Nephron progenitor cell (in vitro differentiated cells): ENCODE results near the gene EARS2.

ENCODE experiments used
- DNase-seq: peaks from one replicate; pipeline ENCODE4 v3.0.0; 2021
- H3K27ac Mint-ChIP-seq: 2 replicates; pipeline ENCODE4 v1.8.0; 2021; ENCODE audit warnings: mild to moderate bottlenecking, moderate library complexity, mixed read lengths
- H3K27me3 Mint-ChIP-seq: 2 replicates; pipeline ENCODE4 v1.8.0; 2021; ENCODE audit warnings: mild to moderate bottlenecking, low read depth, mixed read lengths; ENCODE audit not compliant: poor library complexity
- H3K36me3 Mint-ChIP-seq: 2 replicates; pipeline ENCODE4 v1.8.0; 2021; ENCODE audit warnings: low read depth, mixed read lengths
- H3K4me1 Mint-ChIP-seq: 2 replicates; pipeline ENCODE4 v1.8.0; 2021; ENCODE audit warnings: mixed read lengths
- H3K4me3 Mint-ChIP-seq: 2 replicates; pipeline ENCODE4 v1.8.0; 2021; ENCODE audit warnings: mild to moderate bottlenecking, moderate library complexity, mixed read lengths
- H3K9me3 Mint-ChIP-seq: 2 replicates; pipeline ENCODE4 v1.8.0; 2021; ENCODE audit warnings: mild to moderate bottlenecking, moderate library complexity, mixed read lengths
- CTCF ChIP-seq: fragments of 200-600 bp; sonication (generic); IDR thresholded peaks from 2 replicates; pipeline ENCODE4 v1.5.0; 2021; ENCODE audit warnings: antibody characterized with exemption

Gene EARS2

GRCh38 chr16:23476289-23476688, 80.9 kb downstream of the EARS2 start:
- TF ChIP-seq CTCF: no peak
- no peaks in the 10 kb centered on the region for H3K9me3 Mint-ChIP-seq
- no peak for DNase-seq
- H3K4me1 Mint-ChIP-seq: no peaks in the 10 kb centered on the region
- H3K27me3 Mint-ChIP-seq: no peaks in the 10 kb centered on the region
- H3K27ac Mint-ChIP-seq: no peak overlapping the region
- no peak overlapping the region for H3K4me3 Mint-ChIP-seq
- H3K36me3 Mint-ChIP-seq: peaks cover 64% of the 10 kb centered on the region
